HFF-Myc (cell line): ENCODE data around the gene RIT2.

Experiments
- DNase-seq: peaks from one replicate; pipeline ENCODE4 v3.0.0-alpha.2; 2011; ENCODE audit warnings: low read depth; ENCODE audit errors: extremely low read depth
- H3K4me3 ChIP-seq: replicated peaks from 2 replicates; pipeline ENCODE4 v1.5.1; 2011; ENCODE audit warnings: low read depth, mild to moderate bottlenecking, control low read depth, low read length
- TF ChIP-seq, protein P1 (sequence below): IDR thresholded peaks from 2 replicates; pipeline ENCODE4 v1.5.1; 2012; ENCODE audit warnings: mild to moderate bottlenecking, low read depth, low read length, control low read depth; ENCODE audit errors: missing control alignments

RIT2 gene

DNA sequence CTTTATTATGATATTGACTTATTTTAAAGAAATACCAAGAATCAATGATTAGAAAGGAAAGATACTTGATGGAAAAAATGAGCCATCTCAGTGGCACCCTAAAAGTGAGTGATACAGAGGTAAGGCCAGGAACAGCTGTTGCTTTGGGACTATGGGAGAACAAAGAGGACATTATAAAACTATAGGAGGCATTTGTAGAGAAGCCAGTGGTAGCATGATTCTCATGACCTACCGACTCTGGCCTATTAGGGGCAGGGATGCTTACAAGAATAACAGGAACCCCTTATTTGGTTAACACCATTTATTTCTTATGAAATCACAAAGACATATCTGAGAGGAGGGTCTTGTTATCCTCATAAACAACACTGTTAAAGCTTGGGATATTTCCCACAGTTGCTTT lies 162.2 kb downstream of the RIT2 start:
- TF ChIP-seq, protein P1, sequence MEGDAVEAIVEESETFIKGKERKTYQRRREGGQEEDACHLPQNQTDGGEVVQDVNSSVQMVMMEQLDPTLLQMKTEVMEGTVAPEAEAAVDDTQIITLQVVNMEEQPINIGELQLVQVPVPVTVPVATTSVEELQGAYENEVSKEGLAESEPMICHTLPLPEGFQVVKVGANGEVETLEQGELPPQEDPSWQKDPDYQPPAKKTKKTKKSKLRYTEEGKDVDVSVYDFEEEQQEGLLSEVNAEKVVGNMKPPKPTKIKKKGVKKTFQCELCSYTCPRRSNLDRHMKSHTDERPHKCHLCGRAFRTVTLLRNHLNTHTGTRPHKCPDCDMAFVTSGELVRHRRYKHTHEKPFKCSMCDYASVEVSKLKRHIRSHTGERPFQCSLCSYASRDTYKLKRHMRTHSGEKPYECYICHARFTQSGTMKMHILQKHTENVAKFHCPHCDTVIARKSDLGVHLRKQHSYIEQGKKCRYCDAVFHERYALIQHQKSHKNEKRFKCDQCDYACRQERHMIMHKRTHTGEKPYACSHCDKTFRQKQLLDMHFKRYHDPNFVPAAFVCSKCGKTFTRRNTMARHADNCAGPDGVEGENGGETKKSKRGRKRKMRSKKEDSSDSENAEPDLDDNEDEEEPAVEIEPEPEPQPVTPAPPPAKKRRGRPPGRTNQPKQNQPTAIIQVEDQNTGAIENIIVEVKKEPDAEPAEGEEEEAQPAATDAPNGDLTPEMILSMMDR: no peak
- H3K4me3 ChIP-seq: no peak overlapping the region
- DNase-seq: no peak

DNA sequence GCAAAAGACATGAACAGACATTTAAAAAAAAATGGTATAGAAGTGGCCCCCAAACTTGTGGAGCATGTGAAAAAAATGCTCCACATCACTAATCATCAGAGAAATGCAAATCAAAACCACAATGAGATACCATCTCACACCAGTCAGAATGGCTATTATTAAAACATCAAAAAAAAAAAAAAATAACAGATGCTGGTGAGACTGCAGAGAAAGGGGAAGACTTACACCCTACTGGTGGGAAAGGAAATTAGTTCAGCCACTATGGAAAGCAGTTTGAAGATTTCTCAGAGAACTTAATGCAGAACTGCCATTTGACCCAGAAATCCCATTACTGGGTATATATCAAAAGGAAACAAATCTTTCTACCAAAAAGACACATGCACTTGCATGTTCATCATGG lies 164.8 kb downstream of the RIT2 start:
- H3K4me3 ChIP-seq: no peak overlapping the region
- TF ChIP-seq, protein P1: no peak

DNA sequence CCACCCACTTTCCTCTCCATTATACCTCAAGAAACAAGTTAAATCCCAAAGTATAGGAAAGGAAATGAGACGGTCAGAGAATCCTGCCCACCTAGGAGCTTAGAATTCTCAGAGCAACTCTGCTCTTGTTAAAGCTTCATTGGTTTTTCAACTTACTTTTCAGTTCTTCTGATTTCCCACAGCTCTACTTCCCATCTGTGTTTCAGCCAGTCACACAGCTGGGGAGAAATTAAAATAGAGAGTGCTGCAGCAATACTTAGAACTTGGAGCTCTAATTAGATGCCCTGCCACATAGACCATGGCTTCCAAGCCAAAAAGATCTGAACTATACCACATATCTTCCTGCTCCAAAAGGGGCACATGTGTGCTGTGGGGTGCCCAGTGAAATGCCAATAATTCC lies 166.7 kb downstream of the RIT2 start:
- TF ChIP-seq, protein P1: no peak
- no peak for DNase-seq
- no peak overlapping the region for H3K4me3 ChIP-seq

More for the DNA sequence above, 164.8 kb downstream of the RIT2 start:
- no peak for DNase-seq

DNA sequence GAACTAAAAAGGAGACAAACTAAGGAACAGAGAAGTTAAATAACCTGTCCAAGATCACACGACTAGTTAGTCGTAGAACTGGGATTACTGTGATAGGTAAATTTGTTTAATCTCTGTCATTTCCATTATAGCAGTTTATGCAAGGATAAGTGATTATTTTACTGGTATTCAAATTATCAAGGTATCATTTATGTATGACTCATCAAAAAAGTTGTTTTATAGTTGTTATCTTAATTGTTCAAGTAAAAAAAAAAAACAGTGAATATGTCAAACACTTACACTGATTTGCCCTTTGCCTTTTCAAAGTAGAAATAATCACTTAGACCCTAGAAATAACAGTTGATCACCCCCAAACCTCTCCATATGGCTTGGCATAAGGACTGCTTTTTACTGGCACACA lies 173.6 kb downstream of the RIT2 start:
- DNase-seq: no peak
- TF ChIP-seq, protein P1: no peak
- no peak overlapping the region for H3K4me3 ChIP-seq

DNA sequence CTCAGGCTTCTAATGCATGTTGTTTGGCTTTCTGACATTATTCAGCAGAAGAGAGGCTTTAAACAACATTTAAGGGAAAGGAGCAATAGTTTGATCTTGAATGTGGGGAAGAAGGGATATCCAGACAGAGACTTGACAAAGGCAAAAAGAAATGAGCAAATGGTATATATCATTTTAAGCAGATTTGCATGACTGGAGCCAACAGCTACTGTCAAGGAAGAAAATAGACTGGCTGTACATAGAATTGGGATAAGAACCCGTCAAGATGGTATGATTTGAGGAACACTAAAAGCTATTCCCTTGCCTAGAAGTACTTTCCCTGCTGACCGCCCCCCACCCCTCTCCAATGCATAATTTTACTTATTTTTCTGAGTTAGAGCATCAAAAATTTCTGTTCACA lies 174.5 kb downstream of the RIT2 start:
- TF ChIP-seq, protein P1: no peak
- DNase-seq: no peak

DNA sequence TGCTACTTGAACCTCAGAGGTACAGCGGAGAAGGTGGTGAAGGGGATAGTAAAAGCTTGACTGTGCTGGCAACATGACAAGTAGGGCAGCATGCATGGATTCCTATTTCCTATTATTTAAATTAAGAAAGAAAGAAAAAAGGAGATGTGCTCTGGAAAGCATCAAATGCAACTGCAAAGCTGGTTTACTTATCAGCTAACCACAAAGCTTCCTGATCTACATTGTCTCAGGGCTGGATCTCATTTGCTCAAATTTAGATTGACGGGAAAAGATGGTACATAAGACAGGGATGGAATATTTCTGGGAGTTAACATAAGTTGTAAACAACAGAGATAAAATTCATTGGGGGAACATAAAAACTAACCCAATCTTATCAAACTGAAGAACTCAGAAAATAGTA lies 178.0 kb downstream of the RIT2 start:
- DNase-seq: no peak
- H3K4me3 ChIP-seq: no peak overlapping the region
- TF ChIP-seq, protein P1: no peak

More for the DNA sequence above, 174.5 kb downstream of the RIT2 start:
- no peak overlapping the region for H3K4me3 ChIP-seq

DNA sequence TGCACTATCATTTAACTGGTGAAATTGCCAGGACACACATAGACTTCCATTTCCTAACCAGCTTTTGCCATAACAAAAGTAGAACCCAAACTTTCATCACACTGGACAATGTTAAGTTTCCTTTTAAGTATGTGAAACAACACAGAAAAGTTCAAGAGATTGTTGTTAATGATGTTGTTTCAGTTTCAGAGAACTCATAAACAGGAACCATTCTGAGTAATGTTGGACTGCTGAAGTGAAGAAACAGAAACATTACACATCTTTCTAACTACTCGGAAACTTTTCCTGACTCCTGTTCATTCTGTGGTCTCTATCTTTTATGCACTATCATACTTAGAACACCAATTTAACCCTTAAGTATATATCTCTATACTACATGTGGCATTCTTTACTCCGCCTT lies 179.2 kb downstream of the RIT2 start:
- DNase-seq: no peak
- no peak overlapping the region for H3K4me3 ChIP-seq
- TF ChIP-seq, protein P1: no peak
